ENCODE data around the gene GATAD2A.

Gene GATAD2A

GRCh38 chr19:19460258-19460731, 54.8 kb downstream of the GATAD2A start:
- intact Hi-C loops (cut with DNase I), result no loop called here
- peak in 3 of 10 donors; percentile 46 to 59 (median 57) for DNase-seq

DNA sequence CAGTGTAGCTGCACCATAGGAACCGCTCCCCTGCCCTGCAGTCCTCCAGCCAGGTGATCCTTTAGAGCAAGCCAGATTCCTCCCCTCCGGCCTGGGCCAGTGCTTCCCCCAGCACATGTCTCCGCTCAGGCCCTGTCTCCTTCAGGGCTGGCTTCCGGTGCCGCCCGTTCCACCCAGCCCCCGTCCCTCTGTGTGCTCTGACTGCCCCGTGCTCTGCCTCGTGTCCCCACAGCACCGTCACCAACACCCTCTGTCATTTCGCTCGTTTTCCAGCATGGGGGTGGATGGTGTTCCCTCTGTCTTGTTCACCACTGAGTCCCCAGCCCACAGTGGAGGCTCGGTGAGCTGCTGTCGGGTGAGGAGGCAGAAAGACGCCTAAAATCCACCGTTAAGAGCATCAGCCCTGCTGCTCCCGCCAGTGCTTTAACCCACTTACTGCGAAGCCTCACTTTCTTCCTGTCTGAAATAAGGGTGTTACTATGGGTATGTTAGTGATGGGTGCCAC, 55.3 kb downstream of the GATAD2A start:
- peak in 9 of 10 donors; percentile 19 to 92 (median 57) for DNase-seq
- intact Hi-C loops (cut with DNase I), result no loop called here

- DNase-seq, result no peak
- intact Hi-C loops (cut with DNase I), result no loop called here
Observed at GRCh38 chr19:19461306-19461670, 55.8 kb downstream of the GATAD2A start.

GRCh38 chr19:19461671-19462622, 56.5 kb downstream of the GATAD2A start:
- DNase-seq, result peak in 4 of 10 donors; percentile 35 to 79 (median 72)
- intact Hi-C loops (cut with DNase I), result no loop called here

- DNase-seq, result peak in 3 of 10 donors; percentile 60 to 80 (median 70)
- intact Hi-C loops (cut with DNase I), result no loop called here
Observed at GRCh38 chr19:19463348-19464117, 58.1 kb downstream of the GATAD2A start.

DNA sequence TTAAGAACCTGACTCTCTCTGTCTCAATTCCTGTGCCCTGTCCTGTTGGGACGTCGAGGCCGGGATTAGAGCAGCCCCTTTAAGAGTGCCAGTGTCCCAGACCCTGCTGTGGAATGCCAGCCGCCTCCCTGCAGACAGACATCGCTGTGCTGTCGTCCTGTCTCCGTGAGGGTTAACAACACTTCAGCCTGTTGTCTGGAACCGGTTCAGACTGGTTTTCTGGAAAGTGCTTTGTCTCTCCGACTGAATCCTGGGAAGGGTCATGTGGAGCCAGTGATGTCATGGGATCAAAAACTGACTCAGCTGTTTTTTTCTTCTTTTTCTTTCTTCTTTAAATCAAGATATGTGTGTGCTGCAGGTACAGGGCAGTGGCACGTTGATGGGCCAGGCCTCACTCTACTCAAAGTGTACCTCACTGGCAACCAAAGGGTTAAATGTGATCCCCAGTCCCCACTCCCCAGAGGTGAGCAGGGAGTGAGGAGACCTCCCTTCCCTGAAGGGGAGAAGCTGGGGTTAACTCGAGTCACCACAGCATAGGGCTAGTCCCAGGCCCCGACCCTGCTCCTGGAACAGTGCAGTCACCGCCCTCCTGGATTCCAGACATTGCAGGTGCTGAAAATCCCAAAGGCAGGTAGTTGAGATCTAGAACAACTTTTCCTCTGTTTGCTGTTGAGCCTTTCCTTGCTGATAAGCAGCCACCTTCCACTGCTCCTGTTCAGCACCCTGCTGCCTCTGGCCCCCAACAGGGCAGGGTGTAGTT, 59.0 kb downstream of the GATAD2A start:
- peak in 3 of 10 donors; percentile 41 to 59 (median 49) for DNase-seq
- intact Hi-C loops (cut with DNase I), result no loop called here

GRCh38 chr19:19465436-19466070, 60.1 kb downstream of the GATAD2A start:
- peak in 3 of 10 donors; percentile 39 to 79 (median 72) for DNase-seq
- intact Hi-C loops (cut with DNase I), result no loop called here

GRCh38 chr19:19466201-19466600, 60.7 kb downstream of the GATAD2A start:
- peak in 3 of 10 donors; percentile 10 to 78 (median 21) for DNase-seq
- intact Hi-C loops (cut with DNase I), result no loop called here

DNA sequence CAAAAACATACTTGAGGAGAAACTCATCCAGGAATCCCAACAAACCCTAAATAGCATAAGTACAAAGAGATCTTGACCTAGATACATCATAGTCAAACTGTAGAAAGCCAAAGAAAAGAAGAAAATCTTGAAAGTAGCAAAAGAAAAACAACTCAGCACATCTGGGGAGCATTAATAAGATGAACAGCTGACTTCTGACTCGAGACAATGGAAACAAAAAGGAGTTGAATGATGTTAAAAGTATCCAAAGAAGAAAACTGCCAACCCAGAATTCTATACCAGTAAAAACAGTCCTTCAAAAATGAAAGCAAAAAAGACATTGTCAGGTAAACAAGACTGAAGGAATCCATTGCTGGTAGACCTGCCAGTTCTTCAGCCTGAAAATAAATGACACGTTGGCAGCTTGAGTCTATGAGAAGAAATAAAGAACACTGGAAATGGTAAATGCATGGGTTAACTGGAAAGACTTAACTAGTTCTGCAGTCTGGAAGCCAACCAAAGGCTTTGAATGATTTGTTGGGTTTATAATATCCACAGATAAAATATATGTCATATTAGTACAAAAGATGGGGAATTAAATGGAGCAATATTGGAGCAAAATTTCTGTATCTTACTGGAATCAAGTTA, 63.1 kb downstream of the GATAD2A start:
- intact Hi-C loops (cut with DNase I), result no loop called here
- no peak for DNase-seq

DNA sequence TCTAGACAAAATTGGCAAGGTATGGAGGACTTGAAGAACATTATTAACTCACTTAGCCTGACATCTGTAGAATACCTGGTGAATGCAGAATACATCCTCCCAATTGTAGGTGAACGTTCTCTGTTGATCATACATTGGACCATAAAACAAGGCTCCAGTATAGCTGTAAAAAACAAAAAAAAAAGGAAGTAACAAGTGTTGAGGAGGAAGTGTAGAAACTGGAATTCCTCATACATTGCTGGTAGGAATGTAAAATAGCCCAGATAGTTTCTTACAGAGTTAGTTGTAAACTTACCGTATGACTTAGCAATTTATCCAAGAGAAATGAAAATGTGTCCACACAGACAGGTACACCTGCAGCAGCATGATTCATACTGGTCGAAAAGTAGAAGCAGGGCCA, 65.1 kb downstream of the GATAD2A start:
- no peak for DNase-seq
- intact Hi-C loops (cut with DNase I), result loop anchor here (10.0 kb wide), 1 partner anchor 46 kb away; no protein-coding TSS in a partner anchor

- intact Hi-C loops (cut with DNase I), result loop anchor here (10.0 kb wide), 1 partner anchor 47 kb away; no protein-coding TSS in a partner anchor
- peak in 1 of 10 donors; percentile 25 for DNase-seq
Observed at GRCh38 chr19:19471682-19472081, 66.2 kb downstream of the GATAD2A start.

GRCh38 chr19:19472106-19472505, 66.6 kb downstream of the GATAD2A start:
- DNase-seq, result peak in 1 of 10 donors; percentile 9
- intact Hi-C loops (cut with DNase I), result loop anchor here (10.0 kb wide), 1 partner anchor 47 kb away; no protein-coding TSS in a partner anchor

DNA sequence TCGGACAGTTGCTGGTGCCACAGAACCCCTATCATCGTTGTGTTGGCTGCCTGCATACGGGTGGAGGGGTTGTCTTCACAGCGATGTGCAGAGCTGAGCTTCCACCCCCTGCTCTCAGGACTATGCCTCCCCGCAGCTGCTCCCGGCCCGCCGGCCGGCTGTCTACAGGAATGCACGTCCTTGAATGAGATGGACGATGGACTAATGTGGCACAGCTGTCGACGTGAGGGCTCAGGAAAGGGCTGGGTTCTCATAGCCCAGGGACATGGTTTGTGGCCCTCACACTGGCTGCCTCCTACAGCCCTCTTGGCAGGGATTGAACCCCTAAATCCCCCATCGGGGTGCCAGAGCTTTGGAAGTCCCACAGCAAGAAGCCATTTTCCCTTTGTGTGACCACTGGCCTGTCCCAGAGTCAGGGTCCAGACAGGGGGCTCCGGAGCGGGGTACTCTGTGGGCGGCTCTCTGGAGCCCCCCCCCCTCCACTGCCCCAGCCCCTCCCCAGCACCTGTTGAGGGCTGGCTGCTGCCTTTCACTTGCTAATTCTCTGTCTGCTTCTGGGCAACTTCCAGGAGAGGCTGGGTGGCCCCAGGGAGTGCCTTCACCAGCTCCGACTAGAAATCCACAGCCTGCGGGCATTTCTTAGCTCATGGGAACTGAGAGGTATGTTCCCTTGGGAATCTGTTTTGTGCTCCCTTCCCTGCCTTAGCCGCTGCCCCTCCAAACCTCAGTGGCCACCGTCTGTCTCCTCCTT, 69.7 kb downstream of the GATAD2A start:
- intact Hi-C loops (cut with DNase I), result loop anchor here (10.0 kb wide), 1 partner anchor 50 kb away; no protein-coding TSS in a partner anchor

DNA sequence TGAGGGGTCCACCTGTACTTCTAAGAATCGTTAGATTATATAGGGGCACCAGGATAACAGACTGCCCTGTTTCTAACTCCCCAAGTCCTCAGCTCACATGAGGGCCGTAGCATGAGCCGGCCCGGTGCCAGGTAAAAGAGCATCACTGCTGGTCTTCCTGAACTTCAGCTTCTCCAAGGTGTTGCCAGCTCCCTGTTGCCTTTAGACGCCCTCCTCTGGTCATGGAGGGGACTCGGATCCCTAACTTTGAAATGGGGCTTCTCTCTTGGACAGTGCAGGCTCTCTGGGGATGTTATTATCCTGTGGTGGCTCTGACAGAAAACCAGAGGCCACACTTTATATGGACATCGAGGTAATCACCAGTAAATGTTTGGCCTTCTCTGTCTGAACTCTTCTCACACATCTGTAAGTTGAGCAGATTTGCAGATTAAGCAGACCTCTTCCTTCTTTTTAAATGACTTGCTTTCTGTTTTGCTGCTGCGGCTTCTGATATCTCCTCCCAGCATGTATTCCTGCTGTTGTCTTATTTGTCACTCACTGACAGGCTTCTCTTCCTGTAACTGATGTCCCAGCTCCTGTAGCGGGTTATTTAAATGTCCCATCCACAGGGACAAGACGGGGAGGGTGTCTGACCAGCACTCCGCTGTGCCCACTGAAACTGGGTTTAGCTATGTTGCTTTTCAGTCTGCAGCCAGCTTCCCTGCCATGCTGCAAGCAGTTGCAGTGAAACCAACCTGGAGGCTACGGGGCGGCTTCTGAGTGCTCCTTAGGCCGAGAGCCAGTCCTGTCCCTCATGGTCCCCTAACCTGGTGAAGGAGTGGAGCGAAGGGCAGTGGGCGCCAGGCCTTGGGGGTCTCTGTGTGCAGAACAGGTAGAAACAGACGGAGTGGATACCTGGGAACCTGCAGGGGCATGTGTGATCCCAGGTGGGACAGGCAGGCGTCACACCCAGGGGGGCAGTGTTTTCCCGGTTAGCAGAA, 70.7 kb downstream of the GATAD2A start:
- DNase-seq, result peak in 1 of 10 donors; percentile 86
- intact Hi-C loops (cut with DNase I), result loop anchor here (10.0 kb wide), 1 partner anchor 51 kb away; no protein-coding TSS in a partner anchor

More for the DNA sequence above, 69.7 kb downstream of the GATAD2A start:
- DNase-seq, result peak in 1 of 10 donors; percentile 52

- peak in 1 of 10 donors; percentile 32 for DNase-seq
- intact Hi-C loops (cut with DNase I), result loop anchor here (10.0 kb wide), 1 partner anchor 53 kb away; no protein-coding TSS in a partner anchor
Observed at GRCh38 chr19:19477705-19478383, 72.4 kb downstream of the GATAD2A start.

DNA sequence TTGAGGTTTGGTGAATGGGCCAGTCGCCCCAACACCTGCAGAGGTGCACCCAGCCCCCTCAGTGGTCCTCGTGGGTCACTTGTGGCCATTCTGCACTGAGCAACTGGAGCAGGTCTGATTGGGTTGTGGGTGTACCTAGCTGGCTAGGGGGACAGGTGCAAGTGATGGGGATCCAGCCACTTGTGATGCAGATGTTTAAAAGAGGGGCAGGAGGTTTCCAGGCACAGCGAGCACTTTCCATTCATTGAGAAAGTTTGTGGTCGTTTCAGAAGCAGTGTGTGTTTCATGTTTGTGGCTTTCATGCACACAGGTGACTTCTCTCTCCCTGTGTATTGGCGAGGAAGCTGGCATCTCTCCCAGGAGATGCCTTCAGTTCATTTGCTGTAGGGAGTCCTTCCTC, 75.2 kb downstream of the GATAD2A start:
- intact Hi-C loops (cut with DNase I), result no loop called here
- DNase-seq, result peak in 1 of 10 donors; percentile 32

Data from posterior cingulate gyrus (tissue), 11 donors.